Keratinocyte (primary cell): Measurements from ENCODE around the gene SLC40A1. TPM values are rescaled to one million over a fixed set of nuclear protein-coding genes. Genes with fewer than 3 reads are reported as not detected.

Source experiments
- DNase-seq: peaks from one replicate; pipeline ENCODE4 v3.0.0-alpha.2; 2011; ENCODE audit warnings: low read depth, missing footprints, low spot score
- FAIRE-seq: peaks from 2 replicates; lab custom pipeline; 2011; peaks lifted over from hg19 to GRCh38; lab: Jason Lieb, UNC
- H2AFZ ChIP-seq: 2 replicates; pipeline ENCODE4 v1.6.0; 2012; ENCODE audit warnings: low read length, control low read depth, inconsistent platforms; ENCODE audit not compliant: control insufficient read depth
- H3K27ac ChIP-seq: 2 replicates; pipeline ENCODE4 v1.5.1; 2011; ENCODE audit warnings: low read length; ENCODE audit not compliant: control insufficient read depth, insufficient read depth
- H3K27me3 ChIP-seq: 3 replicates; pipeline ENCODE4 v1.6.0; 2011; ENCODE audit warnings: low read length; ENCODE audit not compliant: control insufficient read depth, insufficient read depth; ENCODE audit errors: extremely low read depth
- H3K36me3 ChIP-seq, 2 experiments: 2 replicates in 1 of 2; 3 replicates in 1 of 2; pipeline ENCODE4 v1.5.1; 2011; ENCODE audit warnings: low read length in 2 of 2, mild to moderate bottlenecking in 1 of 2; ENCODE audit not compliant: control insufficient read depth in 2 of 2, insufficient read depth in 2 of 2; ENCODE audit errors: extremely low read depth in 1 of 2
- H3K4me1 ChIP-seq: 3 replicates; pipeline ENCODE4 v1.5.1; 2011; ENCODE audit warnings: low read length; ENCODE audit not compliant: control insufficient read depth, insufficient read depth; ENCODE audit errors: extremely low read depth
- H3K4me2 ChIP-seq: 3 replicates; pipeline ENCODE4 v1.6.0; 2011; ENCODE audit warnings: low read depth, low read length; ENCODE audit not compliant: control insufficient read depth, insufficient read depth; ENCODE audit errors: extremely low read depth
- H3K4me3 ChIP-seq, 3 experiments: fragments of 200-600 bp in 1 of 3; sonication (generic) in 1 of 3; 2 replicates in 2 of 3; 3 replicates in 1 of 3; pipeline ENCODE4 v1.5.1; 2011 to 2016; ENCODE audit warnings: low read length in 3 of 3, mild to moderate bottlenecking in 3 of 3, control low read depth in 2 of 3, inconsistent platforms in 1 of 3, low read depth in 1 of 3, mixed read lengths in 1 of 3, mixed run types in 1 of 3, moderate library complexity in 1 of 3; ENCODE audit not compliant: control insufficient read depth in 2 of 3, insufficient read depth in 2 of 3; ENCODE audit errors: extremely low read depth in 1 of 3
- H3K79me2 ChIP-seq: 2 replicates; pipeline ENCODE4 v1.6.0; 2012; ENCODE audit warnings: low read length; ENCODE audit not compliant: control insufficient read depth, insufficient read depth
- H3K9ac ChIP-seq: 3 replicates; pipeline ENCODE4 v1.6.0; 2011; ENCODE audit warnings: low read length; ENCODE audit not compliant: control insufficient read depth, insufficient read depth; ENCODE audit errors: extremely low read depth
- H3K9me1 ChIP-seq: 3 replicates; pipeline ENCODE4 v1.6.0; 2011; ENCODE audit warnings: low read length; ENCODE audit not compliant: control insufficient read depth, insufficient read depth; ENCODE audit errors: extremely low read depth
- H3K9me3 ChIP-seq: 2 replicates; pipeline ENCODE4 v1.5.1; 2012; ENCODE audit warnings: low read depth, low read length; ENCODE audit not compliant: control insufficient read depth
- H4K20me1 ChIP-seq: 3 replicates; pipeline ENCODE4 v1.6.0; 2011; ENCODE audit warnings: low read length; ENCODE audit not compliant: control insufficient read depth, insufficient read depth; ENCODE audit errors: extremely low read depth
- EZH2 ChIP-seq: IDR thresholded peaks from one replicate; pipeline ENCODE4 v1.6.1; 2012; ENCODE audit warnings: inconsistent platforms, mild to moderate bottlenecking, low read length, moderate library complexity
- dilution Hi-C: fragments of 300-500 bp; cut with MboI; formaldehyde crosslinking; loops from one replicate; pipeline ENCODE4 v1.7.0; 2020; ENCODE audit warnings: low sequenced_read_pairs; ENCODE audit not compliant: extremely low pct_ligation_motif_present
- polyA plus RNA-seq, 5 experiments: library from polyadenylated mRNA; depleted of rRNA in 3 of 5; stranded (reverse) in 3 of 5; stranded (forward) in 1 of 5; unstranded in 1 of 5; fragments of >200 nt; gene quantifications; 1 replicate in 1 of 5; 2 replicates in 3 of 5; 3 replicates in 1 of 5; pipeline versions ENCODE4 v1.2.1 to v1.2.3, GENCODE V29; 2011 to 2012; ENCODE audit warnings: missing spikeins in 2 of 5, low read depth in 1 of 5, low replicate concordance in 1 of 5
- TF ChIP-seq, protein P1 (sequence below), 3 experiments: IDR thresholded peaks in 1 of 3; conservative IDR thresholded peaks in 1 of 3; optimal IDR thresholded peaks in 1 of 3; 2 replicates in 2 of 3; 3 replicates in 1 of 3; pipeline versions ENCODE3 to v1.5.1; 2011; ENCODE audit warnings: low read length in 3 of 3, mild to moderate bottlenecking in 3 of 3, moderate library complexity in 2 of 3, control low read depth in 1 of 3, inconsistent platforms in 1 of 3; ENCODE audit not compliant: insufficient read depth in 2 of 3; ENCODE audit errors: extremely low read depth in 1 of 3

SLC40A1 gene
- polyA plus RNA-seq, 1 donor (not counting 4 experiments of a cell fraction or from before 2014, with no cell fraction given), result 0.09 TPM

DNA sequence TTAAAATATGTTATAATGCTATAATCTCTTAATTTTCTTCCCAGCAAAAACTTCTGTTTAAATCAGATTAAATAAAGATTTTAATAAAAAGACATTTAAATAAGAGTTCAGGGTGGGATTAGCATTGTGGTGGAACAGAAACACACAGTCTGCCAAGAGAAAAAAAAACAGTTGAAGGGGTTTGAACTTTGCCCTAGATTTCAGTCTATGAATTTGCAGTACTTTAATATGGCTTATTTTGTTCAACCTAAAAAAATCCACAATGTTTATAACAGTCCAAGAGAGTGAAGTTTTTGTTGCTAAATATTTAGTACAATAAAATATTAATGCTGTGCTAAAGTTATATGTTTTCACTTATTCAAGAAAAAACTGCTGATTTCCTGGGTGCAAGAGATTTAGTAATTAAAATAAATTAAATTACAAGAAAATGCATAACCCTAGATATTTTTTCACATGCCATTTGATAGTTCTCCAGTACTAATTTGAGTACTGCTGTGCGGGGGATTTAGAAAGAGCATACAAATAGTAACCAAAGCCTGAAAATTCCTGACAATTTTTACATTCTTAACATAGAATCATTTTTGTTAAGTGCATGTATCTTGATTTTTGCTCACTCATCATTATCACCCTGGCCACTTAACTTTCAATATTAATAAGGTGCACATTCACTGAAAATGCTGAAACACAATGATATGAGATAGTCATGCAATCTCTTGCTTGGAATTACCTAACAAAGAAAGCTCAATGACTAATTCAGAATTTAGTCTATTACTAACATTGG lies 52.6 kb downstream of the SLC40A1 start:
- dilution Hi-C loops, result no loop called here
- no peak overlapping the region for H3K4me2 ChIP-seq

GRCh38 chr2:189527041-189527750 lies 53.4 kb downstream of the SLC40A1 start:
- Histone ChIP-seq H3K27ac (no peak overlapping the region), H3K79me2 (no peaks in the 10 kb centered on the region)

More for the DNA sequence above, 52.6 kb downstream of the SLC40A1 start:
- Histone ChIP-seq H3K4me1 (no peaks in the 10 kb centered on the region), H3K9me3 (no peaks in the 10 kb centered on the region), H3K79me2 (no peaks in the 10 kb centered on the region), H2AFZ (no peak overlapping the region), H4K20me1 (no peaks in the 10 kb centered on the region), H3K9ac (no peak overlapping the region), H3K27ac (no peak overlapping the region), H3K4me3 (no peak overlapping the region), H3K27me3 (no peaks in the 10 kb centered on the region), H3K36me3 (no peaks in the 10 kb centered on the region), H3K9me1 (no peaks in the 10 kb centered on the region)
- TF ChIP-seq, protein P1, sequence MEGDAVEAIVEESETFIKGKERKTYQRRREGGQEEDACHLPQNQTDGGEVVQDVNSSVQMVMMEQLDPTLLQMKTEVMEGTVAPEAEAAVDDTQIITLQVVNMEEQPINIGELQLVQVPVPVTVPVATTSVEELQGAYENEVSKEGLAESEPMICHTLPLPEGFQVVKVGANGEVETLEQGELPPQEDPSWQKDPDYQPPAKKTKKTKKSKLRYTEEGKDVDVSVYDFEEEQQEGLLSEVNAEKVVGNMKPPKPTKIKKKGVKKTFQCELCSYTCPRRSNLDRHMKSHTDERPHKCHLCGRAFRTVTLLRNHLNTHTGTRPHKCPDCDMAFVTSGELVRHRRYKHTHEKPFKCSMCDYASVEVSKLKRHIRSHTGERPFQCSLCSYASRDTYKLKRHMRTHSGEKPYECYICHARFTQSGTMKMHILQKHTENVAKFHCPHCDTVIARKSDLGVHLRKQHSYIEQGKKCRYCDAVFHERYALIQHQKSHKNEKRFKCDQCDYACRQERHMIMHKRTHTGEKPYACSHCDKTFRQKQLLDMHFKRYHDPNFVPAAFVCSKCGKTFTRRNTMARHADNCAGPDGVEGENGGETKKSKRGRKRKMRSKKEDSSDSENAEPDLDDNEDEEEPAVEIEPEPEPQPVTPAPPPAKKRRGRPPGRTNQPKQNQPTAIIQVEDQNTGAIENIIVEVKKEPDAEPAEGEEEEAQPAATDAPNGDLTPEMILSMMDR (optimal IDR thresholded peaks at IDR 0.05 in 1 of 3, IDR thresholded peaks at IDR 0.05 in 1 of 3, conservative IDR thresholded peaks at IDR 0.05 in 1 of 3; ENCODE audit: extremely low read depth in 1 of 3, insufficient read depth in 2 of 3, low read length in 3 of 3), result no peak
- TF ChIP-seq EZH2, result no peak
- DNase-seq (no peak), FAIRE-seq (no peak)

More at GRCh38 chr2:189527041-189527750, 53.4 kb downstream of the SLC40A1 start:
- FAIRE-seq (no peak), DNase-seq (no peak)
- H3K4me2 ChIP-seq, result no peak overlapping the region
- dilution Hi-C loops, result no loop called here
- no peaks in the 10 kb centered on the region for H3K9me3 ChIP-seq
- H3K4me1 ChIP-seq, result no peaks in the 10 kb centered on the region
- no peak overlapping the region for H3K4me3 ChIP-seq
- no peaks in the 10 kb centered on the region for H3K27me3 ChIP-seq
- H3K36me3 ChIP-seq, result no peaks in the 10 kb centered on the region
- no peaks in the 10 kb centered on the region for H3K9me1 ChIP-seq
- no peak for TF ChIP-seq EZH2
- TF ChIP-seq, protein P1 (optimal IDR thresholded peaks at IDR 0.05 in 1 of 3, IDR thresholded peaks at IDR 0.05 in 1 of 3, conservative IDR thresholded peaks at IDR 0.05 in 1 of 3; ENCODE audit: extremely low read depth in 1 of 3, insufficient read depth in 2 of 3, low read length in 3 of 3), result no peak
- no peaks in the 10 kb centered on the region for H4K20me1 ChIP-seq
- H3K9ac ChIP-seq, result no peak overlapping the region
- no peak overlapping the region for H2AFZ ChIP-seq
